TTC549 (cell line): ENCODE results near the gene ZNF771.

Source experiments
- FAIRE-seq: peaks from 2 replicates; lab custom pipeline; 2012; peaks lifted over from hg19 to GRCh38; lab: Jason Lieb, UNC

ZNF771 gene

GRCh38 chr16:30399435-30400186 lies 7.8 kb upstream of the ZNF771 start:
- FAIRE-seq, result no peak

GRCh38 chr16:30401768-30402425 lies 5.5 kb upstream of the ZNF771 start:
- FAIRE-seq, result no peak

DNA sequence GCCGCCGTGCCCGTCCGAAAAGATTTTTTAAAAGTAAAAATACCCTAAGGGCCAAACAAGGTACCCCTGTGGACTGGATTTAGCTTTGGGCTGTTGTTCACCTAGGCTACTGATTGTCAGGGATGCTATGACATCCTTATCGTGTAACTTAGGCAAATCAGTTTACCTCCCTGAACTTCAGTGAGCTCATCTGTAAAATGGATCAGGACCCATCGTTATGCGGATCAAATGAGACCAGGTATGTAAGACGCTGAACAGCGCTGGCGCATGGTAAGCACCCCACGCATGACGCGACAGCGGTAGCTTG lies 658 bp upstream of the ZNF771 start:
- FAIRE-seq, result no peak

DNA sequence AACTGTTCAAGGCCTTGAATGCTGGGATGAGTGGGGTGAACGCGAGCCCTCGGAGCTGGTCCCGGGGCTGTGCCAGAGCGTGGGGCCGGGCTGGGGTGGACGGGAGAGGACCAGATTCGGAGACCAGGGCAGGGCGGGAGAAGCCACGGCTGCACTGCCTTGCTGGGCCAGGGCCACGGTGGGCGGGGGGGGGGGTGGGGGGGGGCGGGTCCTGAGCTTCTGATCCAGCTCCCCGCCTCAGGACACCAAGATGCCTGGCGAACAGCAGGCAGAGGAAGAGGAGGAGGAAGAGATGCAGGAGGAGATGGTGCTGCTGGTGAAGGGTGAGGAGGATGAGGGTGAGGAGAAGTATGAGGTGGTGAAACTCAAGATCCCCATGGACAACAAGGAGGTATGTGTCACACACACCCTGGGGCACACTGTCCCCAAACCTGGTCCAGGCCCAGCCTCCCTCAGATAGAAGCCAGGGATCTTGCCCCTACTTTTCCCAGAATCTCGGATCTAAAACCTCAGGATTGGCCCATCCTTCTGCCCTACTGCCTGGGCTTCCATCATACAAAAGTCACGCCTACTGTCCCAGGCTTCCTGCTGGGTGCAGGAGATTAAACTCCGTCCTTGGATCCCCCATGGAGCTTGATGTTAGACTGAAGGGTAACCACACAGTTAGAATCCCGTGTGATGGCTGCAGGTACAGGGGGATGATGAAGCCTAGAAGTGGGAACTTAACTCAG lies 563 bp downstream of the ZNF771 start:
- no peak for FAIRE-seq

DNA sequence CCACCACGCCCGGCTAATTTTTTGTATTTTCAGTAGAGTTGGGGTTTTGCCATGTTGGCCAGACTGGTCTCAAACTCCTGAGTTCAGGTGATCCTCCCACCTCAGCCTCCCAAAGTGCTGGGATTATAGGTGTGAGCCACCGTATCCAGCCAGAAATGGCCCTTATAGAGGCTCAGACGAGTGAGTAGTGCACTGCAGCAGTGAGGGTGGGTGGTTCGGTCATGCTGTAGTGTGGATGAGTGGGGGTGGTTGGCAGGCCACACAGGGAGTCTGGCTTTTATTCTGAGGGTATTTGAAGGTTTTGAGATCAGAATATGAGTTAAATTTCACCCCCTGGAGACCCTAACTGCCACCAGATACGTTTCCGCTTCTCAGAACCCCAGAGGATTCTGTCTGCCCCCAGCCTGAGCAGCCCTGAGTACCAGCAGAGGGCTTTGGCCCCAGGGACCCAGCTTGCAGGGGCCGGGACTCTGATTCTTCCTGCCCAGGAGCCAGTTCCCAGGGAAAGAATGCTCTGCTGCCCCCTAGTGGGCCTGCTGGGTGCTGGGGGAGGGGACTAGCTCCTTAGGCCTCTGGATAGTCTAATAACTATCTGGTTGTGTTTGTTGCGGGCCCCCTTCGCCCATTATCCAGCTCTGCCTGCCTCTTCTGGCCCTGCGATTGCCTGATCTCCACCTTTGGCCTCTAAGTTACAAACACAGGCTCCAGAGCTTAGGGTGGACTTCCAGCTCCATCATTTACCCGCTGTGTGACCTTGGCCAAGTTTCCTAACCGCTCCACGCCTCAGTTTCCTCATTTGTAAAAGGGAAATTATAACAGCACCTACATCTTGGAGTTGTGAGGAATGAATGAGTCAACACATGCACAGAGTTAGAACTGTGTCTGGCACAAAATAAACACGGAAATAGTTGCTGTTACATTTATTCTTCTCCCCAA lies 2.0 kb downstream of the ZNF771 start:
- no peak for FAIRE-seq

DNA sequence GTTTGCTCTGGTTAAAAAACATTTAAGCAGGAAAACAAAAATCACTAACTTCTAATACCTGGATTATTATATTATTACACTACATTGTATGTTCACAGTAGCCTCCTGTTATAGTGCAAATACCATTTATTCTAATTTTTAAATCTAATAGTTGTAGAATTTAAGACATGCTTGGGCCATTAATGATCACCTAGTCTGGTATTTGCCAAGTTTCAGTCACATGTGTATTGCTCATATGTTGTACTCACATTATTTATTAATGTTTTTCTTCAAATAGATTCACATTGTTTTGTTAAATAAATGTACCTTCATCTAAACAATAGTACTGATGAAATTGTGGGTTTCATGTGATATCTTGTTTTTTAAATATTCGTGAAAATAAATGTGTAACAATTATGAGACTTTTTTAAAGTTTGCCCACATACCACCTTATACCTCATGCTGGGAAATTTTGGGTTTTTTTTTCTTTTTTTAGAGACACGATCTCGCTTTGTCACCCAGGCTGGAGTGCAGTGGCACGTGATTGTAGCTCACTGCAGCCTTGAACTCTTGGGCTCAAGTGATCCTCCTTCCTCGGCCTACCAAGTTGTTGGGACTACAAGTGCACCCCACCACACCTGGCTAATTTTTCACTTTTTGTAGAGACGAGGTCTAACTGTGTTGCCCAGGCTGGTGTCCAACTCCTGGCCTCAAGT lies 5.9 kb downstream of the ZNF771 start:
- FAIRE-seq, result no peak

DNA sequence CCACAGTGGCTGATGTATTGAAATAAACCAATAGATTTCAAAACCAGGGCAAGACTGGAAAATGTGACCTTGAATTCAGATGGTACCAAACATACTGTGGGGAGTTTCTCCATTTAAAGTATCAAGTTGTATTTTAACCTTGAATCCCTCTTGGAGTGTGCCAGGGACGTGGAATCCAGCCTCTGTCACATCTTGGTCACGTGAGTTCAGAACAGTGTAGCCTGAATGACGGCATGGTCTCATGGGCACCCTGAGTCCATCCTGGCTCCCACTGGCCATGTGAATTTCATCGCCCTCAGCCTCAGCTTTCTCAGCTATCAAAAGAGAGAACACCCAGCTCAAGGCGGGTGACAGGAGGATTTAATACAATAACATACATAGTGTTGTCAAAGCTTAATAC lies 6.8 kb downstream of the ZNF771 start:
- FAIRE-seq, result no peak

- FAIRE-seq, result no peak
Measured at GRCh38 chr16:30416047-30416603, 8.7 kb downstream of the ZNF771 start.

DNA sequence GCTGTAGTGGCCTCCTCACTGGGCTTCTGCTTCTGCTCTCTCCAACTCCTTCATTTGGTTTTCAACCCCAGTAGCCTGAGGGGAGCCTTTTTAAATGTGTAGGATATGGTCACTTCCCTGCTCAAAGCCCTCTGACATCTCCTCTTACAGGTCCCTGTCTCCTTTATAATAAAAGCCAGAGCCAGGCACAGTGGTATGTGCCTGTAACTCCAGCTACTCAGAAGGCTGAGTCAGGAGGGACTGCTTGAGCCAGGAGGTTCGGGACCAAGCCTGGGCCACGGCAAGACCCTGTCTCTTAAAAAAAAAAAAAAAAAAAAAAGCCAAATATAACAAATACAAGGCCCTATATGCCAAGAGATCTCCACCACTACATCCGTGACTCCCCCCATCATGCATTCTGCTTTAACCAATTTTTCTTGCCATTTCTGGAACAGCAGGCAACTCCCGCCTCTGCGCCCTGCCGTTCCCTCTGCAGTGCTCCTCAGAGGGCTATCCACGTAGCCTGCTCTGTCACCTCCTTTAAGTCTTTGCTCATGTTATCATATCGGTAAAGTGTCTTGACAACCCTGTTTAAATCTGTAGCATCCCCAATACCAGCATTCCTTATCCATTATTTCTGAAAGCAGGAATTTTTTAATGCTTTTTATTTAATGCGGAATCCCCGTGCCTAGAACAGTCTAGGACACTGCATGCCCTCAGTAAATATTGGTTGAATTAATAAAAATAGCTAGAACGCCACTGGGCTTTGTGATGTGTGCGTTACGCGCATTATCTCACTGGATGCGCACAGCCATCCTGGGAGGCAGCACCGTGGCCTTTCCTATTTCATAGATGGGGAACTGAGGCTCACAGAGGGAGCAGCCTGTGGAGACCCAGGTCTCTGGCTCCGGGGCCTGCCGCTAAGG lies 9.5 kb downstream of the ZNF771 start:
- FAIRE-seq, result no peak

DNA sequence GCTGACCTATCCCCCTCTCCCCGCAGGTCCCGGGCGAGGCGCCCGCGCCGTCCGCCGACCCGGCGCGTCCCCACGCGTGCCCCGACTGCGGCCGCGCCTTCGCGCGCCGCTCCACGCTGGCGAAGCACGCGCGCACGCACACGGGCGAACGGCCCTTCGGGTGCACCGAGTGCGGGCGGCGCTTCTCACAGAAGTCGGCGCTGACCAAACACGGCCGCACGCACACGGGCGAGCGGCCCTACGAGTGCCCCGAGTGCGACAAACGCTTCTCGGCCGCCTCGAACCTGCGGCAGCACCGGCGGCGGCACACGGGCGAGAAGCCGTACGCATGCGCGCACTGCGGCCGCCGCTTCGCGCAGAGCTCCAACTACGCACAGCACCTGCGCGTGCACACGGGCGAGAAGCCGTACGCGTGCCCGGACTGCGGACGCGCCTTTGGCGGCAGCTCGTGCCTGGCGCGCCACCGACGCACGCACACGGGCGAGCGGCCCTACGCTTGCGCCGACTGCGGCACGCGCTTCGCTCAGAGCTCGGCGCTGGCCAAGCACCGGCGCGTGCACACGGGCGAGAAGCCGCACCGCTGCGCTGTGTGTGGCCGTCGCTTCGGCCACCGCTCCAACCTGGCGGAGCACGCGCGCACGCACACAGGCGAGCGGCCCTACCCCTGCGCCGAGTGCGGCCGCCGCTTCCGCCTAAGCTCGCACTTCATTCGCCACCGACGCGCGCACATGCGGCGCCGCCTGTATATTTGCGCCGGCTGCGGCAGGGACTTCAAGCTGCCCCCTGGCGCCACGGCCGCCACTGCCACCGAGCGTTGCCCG lies 10.3 kb downstream of the ZNF771 start:
- no peak for FAIRE-seq

DNA sequence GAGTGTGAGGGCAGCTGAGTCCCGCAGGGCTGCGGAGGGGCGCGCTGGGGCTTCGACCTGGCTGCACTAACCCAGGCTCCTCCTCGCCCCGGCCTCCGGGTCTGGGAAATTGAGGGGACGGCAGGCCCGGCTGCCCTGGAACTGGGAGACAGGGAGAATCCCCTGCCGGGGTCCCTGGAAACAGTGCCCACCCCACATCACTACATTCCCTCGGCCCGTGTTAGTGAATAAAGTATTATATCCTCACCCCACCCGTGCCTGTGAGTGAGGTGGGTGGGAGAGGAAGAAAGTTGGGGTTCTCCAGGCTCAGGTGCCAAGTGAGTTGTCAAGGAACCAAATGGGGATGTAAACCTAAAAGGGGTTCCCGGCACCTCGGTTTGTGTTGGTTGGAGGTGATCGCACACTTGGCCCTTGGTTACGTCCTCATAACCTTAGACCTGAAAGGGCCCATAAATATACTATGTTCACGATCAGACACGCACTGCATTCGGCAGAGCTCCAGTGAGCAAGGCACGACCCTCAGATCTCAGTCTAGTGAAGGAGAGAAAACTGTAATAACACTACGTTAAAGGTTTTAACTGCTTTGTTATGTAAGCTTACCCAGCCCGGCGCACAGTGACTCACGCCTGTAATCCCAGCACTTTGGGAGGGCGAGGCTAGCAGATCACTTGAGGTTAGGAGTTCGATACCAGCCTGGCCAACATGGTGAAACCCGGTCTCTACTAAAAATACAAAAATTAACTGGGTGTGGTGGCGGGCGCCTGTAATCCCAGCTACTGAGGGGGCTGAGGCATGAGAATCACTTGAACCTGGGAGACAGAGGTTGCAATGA lies 11.2 kb downstream of the ZNF771 start:
- no peak for FAIRE-seq

DNA sequence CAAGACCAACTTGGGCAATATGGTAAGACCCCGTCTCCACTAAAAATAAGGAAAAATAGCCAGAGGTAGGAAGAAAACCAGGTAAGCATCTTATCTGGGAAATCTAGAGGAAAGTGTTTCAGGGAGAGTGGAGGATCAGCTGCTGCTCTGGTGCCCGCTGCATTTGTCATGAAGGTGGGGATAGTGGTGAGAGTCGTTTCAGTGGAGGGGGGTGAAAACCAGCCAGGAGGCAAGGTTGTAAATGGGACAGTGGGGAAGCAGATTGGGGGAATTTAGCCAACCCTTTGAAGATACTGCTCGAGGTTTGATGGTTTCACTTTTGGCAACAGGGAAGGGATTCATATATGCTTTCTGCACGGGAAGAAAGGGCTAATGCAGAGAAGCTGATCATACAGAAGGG lies 13.6 kb downstream of the ZNF771 start:
- FAIRE-seq, result no peak

GRCh38 chr16:30428055-30428454 lies 20.6 kb downstream of the ZNF771 start:
- FAIRE-seq, result no peak

- FAIRE-seq, result no peak
Measured at GRCh38 chr16:30429418-30429677, 21.9 kb downstream of the ZNF771 start.

GRCh38 chr16:30429678-30430427 lies 22.4 kb downstream of the ZNF771 start, which contains the start of gene DCTPP1:
DCTPP1 (minus strand) TSS chr16:30430030; CDS start chr16:30429980, 50 bp downstream.
- peak; percentile 87 for FAIRE-seq

- no peak for FAIRE-seq
Measured at GRCh38 chr16:30430428-30430970, 23.1 kb downstream of the ZNF771 start.

- no peak for FAIRE-seq
Measured at GRCh38 chr16:30434852-30435251, 27.4 kb downstream of the ZNF771 start.
